OCI-LY3 (cell line): ENCODE data around the gene CRTAC1.

Experiments used
- H2AFZ ChIP-seq: fragments of 200-600, 300-600 bp; shearing (Covaris generic); 2 replicates; pipeline ENCODE4 v1.6.0; 2014; ENCODE audit warnings: antibody characterized with exemption, low read depth, low read length
- H3K27ac ChIP-seq: fragments of 200-600, 300-600 bp; sonication (generic); 2 replicates; pipeline ENCODE4 v1.5.1; 2014; ENCODE audit warnings: mild to moderate bottlenecking, low read length, moderate library complexity, mixed read lengths
- H3K27me3 ChIP-seq: fragments of 200-600, 300-600 bp; sonication (generic); 2 replicates; pipeline ENCODE4 v1.6.1; 2014; ENCODE audit warnings: low read depth, low read length, mixed read lengths
- H3K36me3 ChIP-seq: fragments of 200-600, 300-600 bp; sonication (generic); replicated peaks from 2 replicates; pipeline ENCODE3; 2014; ENCODE audit warnings: low read depth, low read length, mixed read lengths
- H3K4me1 ChIP-seq: fragments of 300-600, 200-600 bp; sonication (generic); 2 replicates; pipeline ENCODE4 v1.6.1; 2014; ENCODE audit warnings: low read length, mixed read lengths
- H3K4me2 ChIP-seq: fragments of 200-600, 300-600 bp; sonication (generic); 2 replicates; pipeline ENCODE4 v1.6.1; 2014; ENCODE audit warnings: low read length, mixed read lengths
- H3K4me3 ChIP-seq: fragments of 300-600, 200-600 bp; sonication (generic); 2 replicates; pipeline ENCODE4 v1.5.1; 2014; ENCODE audit warnings: antibody characterized with exemption, mild to moderate bottlenecking, low read length, moderate library complexity
- H3K79me2 ChIP-seq: fragments of 300-600, 200-600 bp; shearing (Covaris generic); 2 replicates; pipeline ENCODE4 v1.6.1; 2014; ENCODE audit warnings: mild to moderate bottlenecking, low read length, mixed read lengths
- H3K9ac ChIP-seq: fragments of 300-600, 200-600 bp; shearing (Covaris generic); 2 replicates; pipeline ENCODE4 v1.6.0; 2014; ENCODE audit warnings: mild to moderate bottlenecking, low read length, moderate library complexity
- H3K9me3 ChIP-seq: fragments of 200-600, 300-600 bp; shearing (Covaris generic); 2 replicates; pipeline ENCODE4 v1.6.1; 2014; ENCODE audit warnings: low read length, mixed read lengths; ENCODE audit not compliant: insufficient read depth
- H4K20me1 ChIP-seq: fragments of 200-600, 300-600 bp; sonication (generic); 2 replicates; pipeline ENCODE4 v1.6.1; 2016; ENCODE audit warnings: low read length, mixed read lengths; ENCODE audit not compliant: insufficient read depth
- CTCF ChIP-seq: fragments of 200-600, 300-600 bp; sonication (generic); IDR thresholded peaks from 2 replicates; pipeline ENCODE4 v1.5.1; 2014; ENCODE audit warnings: antibody characterized with exemption, low read length, low read depth
- EZH2phosphoT487 ChIP-seq: fragments of 200-600 bp; shearing (Covaris generic); IDR thresholded peaks from 2 replicates; pipeline ENCODE4 v1.6.1; 2018; ENCODE audit warnings: antibody characterized with exemption, mixed run types, low read depth

Gene CRTAC1

GRCh38 chr10:97991871-97992270 lies 38.5 kb downstream of the CRTAC1 start:
- no peaks in the 10 kb centered on the region for H3K27me3 ChIP-seq
- H4K20me1 ChIP-seq, result no peaks in the 10 kb centered on the region
- H2AFZ ChIP-seq, result no peak overlapping the region
- no peaks in the 10 kb centered on the region for H3K79me2 ChIP-seq
- TF ChIP-seq CTCF (no peak), EZH2phosphoT487 (no peak)
- no peak overlapping the region for H3K9ac ChIP-seq
- no peak overlapping the region for H3K27ac ChIP-seq
- no peak overlapping the region for H3K4me2 ChIP-seq
- no peaks in the 10 kb centered on the region for H3K9me3 ChIP-seq
- no peaks in the 10 kb centered on the region for H3K36me3 ChIP-seq
- no peaks in the 10 kb centered on the region for H3K4me1 ChIP-seq
- no peak overlapping the region for H3K4me3 ChIP-seq

GRCh38 chr10:97981816-97982215 lies 48.6 kb downstream of the CRTAC1 start:
- H4K20me1 ChIP-seq, result no peaks in the 10 kb centered on the region
- no peaks in the 10 kb centered on the region for H3K79me2 ChIP-seq
- H3K27ac ChIP-seq, result no peak overlapping the region
- no peaks in the 10 kb centered on the region for H3K9me3 ChIP-seq
- H3K9ac ChIP-seq, result no peak overlapping the region
- no peaks in the 10 kb centered on the region for H3K4me1 ChIP-seq
- peaks cover 24% of the 10 kb centered on the region for H3K27me3 ChIP-seq
- H2AFZ ChIP-seq, result no peak overlapping the region
- no peaks in the 10 kb centered on the region for H3K36me3 ChIP-seq
- no peak overlapping the region for H3K4me2 ChIP-seq
- TF ChIP-seq EZH2phosphoT487, result no peak
- TF ChIP-seq CTCF, result no peak
- H3K4me3 ChIP-seq, result no peak overlapping the region

- no peaks in the 10 kb centered on the region for H3K79me2 ChIP-seq
- H3K9ac ChIP-seq, result no peak overlapping the region
- peaks cover 14% of the 10 kb centered on the region for H3K27me3 ChIP-seq
- no peak overlapping the region for H3K4me3 ChIP-seq
- H3K36me3 ChIP-seq, result no peaks in the 10 kb centered on the region
- no peaks in the 10 kb centered on the region for H3K9me3 ChIP-seq
- TF ChIP-seq CTCF, result no peak
- TF ChIP-seq EZH2phosphoT487, result no peak
- H4K20me1 ChIP-seq, result no peaks in the 10 kb centered on the region
- H3K27ac ChIP-seq, result no peak overlapping the region
- no peaks in the 10 kb centered on the region for H3K4me1 ChIP-seq
- no peak overlapping the region for H2AFZ ChIP-seq
- H3K4me2 ChIP-seq, result no peak overlapping the region
These were observed 52.7 kb downstream of the CRTAC1 start for GRCh38 chr10:97977673-97978072.

- Histone ChIP-seq H3K4me1 (no peaks in the 10 kb centered on the region), H3K79me2 (no peaks in the 10 kb centered on the region), H3K9ac (no peak overlapping the region), H3K36me3 (no peaks in the 10 kb centered on the region), H3K9me3 (no peaks in the 10 kb centered on the region), H2AFZ (no peak overlapping the region), H3K27me3 (peaks cover 1% of the 10 kb centered on the region; the same call in 1 of the 2 replicates), H3K4me2 (no peak overlapping the region), H3K27ac (no peak overlapping the region), H3K4me3 (no peak overlapping the region), H4K20me1 (no peaks in the 10 kb centered on the region)
- TF ChIP-seq EZH2phosphoT487 (no peak), CTCF (no peak)
These were observed 54.8 kb downstream of the CRTAC1 start for GRCh38 chr10:97975598-97975997.
